ENCODE measurements around the gene RTN4RL1. TPM values are rescaled to one million over a fixed set of nuclear protein-coding genes. Genes with fewer than 3 reads are reported as not detected.

Gene RTN4RL1
- total and polyA plus RNA-seq, 9 donors = 0.30 to 4.1 (median 1.6) TPM; not detected in 1

DNA sequence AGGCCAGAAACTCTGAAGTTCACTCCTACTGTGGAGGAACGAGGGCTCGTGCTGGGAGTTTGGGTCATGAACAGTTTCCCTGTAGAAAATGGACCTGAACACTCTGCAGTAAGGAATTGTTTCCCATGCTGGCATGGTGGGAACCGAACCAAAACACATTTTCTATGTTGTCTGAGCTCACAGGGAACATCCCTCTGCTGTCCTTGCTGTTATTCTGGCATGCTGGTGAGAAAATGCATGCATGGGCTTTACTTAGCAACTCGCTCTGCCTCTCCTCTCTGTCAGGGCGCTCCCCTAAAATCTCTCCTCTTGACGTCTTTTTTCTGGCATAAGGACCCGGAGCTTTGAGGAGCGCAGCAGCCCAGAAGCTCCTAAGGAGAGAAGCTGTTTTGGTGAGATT, 5.4 kb downstream of the RTN4RL1 start:
- DNase-seq = no peak
- TF ChIP-seq POLR2A (IDR thresholded peaks at IDR 0.05) = no peak
- TF ChIP-seq, protein P1, sequence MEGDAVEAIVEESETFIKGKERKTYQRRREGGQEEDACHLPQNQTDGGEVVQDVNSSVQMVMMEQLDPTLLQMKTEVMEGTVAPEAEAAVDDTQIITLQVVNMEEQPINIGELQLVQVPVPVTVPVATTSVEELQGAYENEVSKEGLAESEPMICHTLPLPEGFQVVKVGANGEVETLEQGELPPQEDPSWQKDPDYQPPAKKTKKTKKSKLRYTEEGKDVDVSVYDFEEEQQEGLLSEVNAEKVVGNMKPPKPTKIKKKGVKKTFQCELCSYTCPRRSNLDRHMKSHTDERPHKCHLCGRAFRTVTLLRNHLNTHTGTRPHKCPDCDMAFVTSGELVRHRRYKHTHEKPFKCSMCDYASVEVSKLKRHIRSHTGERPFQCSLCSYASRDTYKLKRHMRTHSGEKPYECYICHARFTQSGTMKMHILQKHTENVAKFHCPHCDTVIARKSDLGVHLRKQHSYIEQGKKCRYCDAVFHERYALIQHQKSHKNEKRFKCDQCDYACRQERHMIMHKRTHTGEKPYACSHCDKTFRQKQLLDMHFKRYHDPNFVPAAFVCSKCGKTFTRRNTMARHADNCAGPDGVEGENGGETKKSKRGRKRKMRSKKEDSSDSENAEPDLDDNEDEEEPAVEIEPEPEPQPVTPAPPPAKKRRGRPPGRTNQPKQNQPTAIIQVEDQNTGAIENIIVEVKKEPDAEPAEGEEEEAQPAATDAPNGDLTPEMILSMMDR (IDR thresholded peaks at IDR 0.05) = no peak
- WGBS, 3 donors = 72 to 77% (median 75%) methylated on average over 8 of the region's 8 CpGs
- Histone ChIP-seq H3K27ac (no peak overlapping the region), H3K36me3 (no peaks in the 10 kb centered on the region), H3K4me3 (no peak overlapping the region), H3K4me1 (ENCODE audit: insufficient read depth) (peaks cover 1% of the 10 kb centered on the region), H3K27me3 (no peaks in the 10 kb centered on the region), H3K9me3 (no peaks in the 10 kb centered on the region)
- intact Hi-C loops (cut with DNase I) = loop anchor here in 1 of 4 donors (10.0 kb wide), 2 partner anchors 65 to 365 kb away; no protein-coding TSS in a partner anchor

DNA sequence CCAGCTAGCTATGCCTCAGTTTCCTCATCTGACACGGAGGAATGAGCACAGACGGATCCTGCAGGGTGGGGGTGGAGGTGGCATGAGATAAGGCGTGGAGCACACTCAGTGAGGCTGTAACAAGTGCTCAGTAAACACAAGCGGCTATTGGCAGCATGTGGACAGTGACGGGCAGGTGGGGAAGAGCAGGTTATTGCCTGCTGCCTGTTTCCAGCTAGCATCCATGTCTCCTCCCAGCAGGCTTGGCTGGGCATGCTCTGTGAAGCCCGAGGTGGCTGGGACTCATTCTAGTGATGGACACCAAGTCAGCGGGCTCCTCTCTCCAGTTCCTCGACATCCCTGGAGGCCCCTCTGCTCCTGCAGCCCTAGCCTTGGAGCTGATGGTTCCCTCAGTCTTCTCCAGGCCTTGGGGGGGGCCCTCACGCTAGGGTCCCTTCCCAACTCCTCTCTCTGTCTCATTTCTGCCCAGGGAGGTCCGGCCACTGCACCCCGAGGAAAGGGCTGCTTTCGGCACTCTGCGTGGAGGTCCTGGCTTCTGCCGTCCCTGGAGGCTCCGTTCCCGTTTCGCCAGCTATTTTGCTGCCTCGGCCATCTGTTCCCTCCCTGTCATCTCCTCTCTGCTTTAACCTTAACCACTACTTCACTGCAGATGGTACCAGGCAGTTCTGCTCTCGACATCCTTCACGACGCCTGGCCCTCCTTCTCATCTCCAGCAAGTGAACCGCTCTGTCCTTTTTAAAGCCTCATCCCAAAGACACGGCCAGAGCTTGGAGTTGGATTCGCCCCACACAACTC, 6.2 kb downstream of the RTN4RL1 start:
- no peaks in the 10 kb centered on the region for H3K27me3 ChIP-seq
- intact Hi-C loops (cut with DNase I) = loop anchor here in 1 of 4 donors (10.0 kb wide), 1 partner anchor 64 kb away; no protein-coding TSS in a partner anchor
- no peak overlapping the region for H3K4me3 ChIP-seq
- TF ChIP-seq, protein P1 (IDR thresholded peaks at IDR 0.05) = no peak
- no peak for TF ChIP-seq POLR2A (IDR thresholded peaks at IDR 0.05)
- TF ChIP-seq EP300 (IDR thresholded peaks at IDR 0.05) = no peak
- no peaks in the 10 kb centered on the region for H3K36me3 ChIP-seq
- H3K27ac ChIP-seq = no peak overlapping the region
- H3K9me3 ChIP-seq = no peaks in the 10 kb centered on the region
- peaks cover 1% of the 10 kb centered on the region for H3K4me1 ChIP-seq (ENCODE audit: insufficient read depth)
- 68 to 73% (median 71%) methylated on average over 24 of the region's 24 CpGs for WGBS, 3 donors
- no peak for DNase-seq

DNA sequence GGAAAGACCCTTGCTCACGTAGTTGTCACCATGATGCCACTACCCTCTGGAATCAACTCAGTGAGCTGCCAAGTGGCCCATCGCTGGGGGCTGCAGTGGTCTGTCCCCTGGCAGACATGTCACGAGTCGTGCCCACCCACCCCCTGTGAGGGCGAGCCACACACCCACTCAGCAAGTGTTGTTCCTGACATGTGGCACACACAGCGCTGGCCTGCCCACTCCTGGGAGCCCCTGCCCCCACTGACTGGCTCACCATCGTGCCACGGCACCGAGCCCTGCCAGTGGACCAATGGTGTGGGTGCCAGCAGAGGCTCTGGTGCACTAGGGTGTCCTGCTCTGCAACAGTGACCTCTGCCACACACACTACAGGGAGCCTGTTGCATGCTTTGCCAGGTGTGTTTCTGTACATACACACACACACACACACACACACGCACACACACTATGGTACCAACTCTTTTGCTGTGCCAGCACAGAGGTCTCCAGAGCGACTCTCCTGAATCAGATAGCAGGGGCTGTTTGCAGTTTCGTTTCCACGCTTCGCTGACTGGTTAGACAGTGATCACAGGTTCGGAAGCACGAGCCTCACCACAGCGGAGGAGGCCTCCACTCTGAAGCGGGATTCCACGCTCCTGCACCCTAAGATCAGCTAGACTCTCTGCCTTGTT, 7.7 kb downstream of the RTN4RL1 start:
- DNase-seq = no peak
- Histone ChIP-seq H3K36me3 (no peaks in the 10 kb centered on the region), H3K27me3 (no peaks in the 10 kb centered on the region), H3K9me3 (no peaks in the 10 kb centered on the region), H3K4me3 (no peak overlapping the region), H3K4me1 (ENCODE audit: insufficient read depth) (no peaks in the 10 kb centered on the region), H3K27ac (no peak overlapping the region)
- intact Hi-C loops (cut with DNase I) = loop anchor here in 1 of 4 donors (10.0 kb wide), 1 partner anchor 63 kb away; no protein-coding TSS in a partner anchor
- TF ChIP-seq, protein P1 (IDR thresholded peaks at IDR 0.05) = no peak
- WGBS, 3 donors = 80 to 84% (median 83%) methylated on average over 15 to 19 of the region's 19 CpGs

DNA sequence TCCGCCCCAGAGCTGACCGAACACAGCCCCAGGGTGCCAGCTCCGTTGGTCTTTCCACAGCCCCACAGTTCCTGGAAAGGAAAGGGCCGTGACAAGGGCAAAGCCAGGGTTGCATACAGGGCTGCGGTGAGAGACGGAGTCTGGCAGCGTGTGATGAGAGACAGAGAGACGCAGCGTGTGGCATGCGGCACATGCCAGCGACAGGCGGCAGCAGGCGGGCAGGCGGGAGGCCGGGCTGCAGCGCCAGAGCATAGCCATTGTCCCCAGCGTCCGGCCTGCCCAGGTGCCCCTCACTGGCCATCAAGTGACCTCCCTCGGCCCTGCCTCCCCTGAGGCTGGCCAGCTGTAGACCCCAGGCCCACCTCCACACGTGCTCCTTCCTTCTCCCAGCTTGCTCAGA, 8.6 kb downstream of the RTN4RL1 start:
- H3K36me3 ChIP-seq = no peaks in the 10 kb centered on the region
- H3K4me1 ChIP-seq (ENCODE audit: insufficient read depth) = peaks cover 2% of the 10 kb centered on the region
- no peaks in the 10 kb centered on the region for H3K9me3 ChIP-seq
- no peak for DNase-seq
- intact Hi-C loops (cut with DNase I) = loop anchor here in 1 of 4 donors (10.0 kb wide), 1 partner anchor 62 kb away; no protein-coding TSS in a partner anchor
- H3K27ac ChIP-seq = no peak overlapping the region
- H3K4me3 ChIP-seq = no peak overlapping the region
- no peaks in the 10 kb centered on the region for H3K27me3 ChIP-seq
- no peak for TF ChIP-seq EP300 (IDR thresholded peaks at IDR 0.05)
- no peak for TF ChIP-seq POLR2A (IDR thresholded peaks at IDR 0.05)
- TF ChIP-seq, protein P1 (IDR thresholded peaks at IDR 0.05) = no peak
- whole genome bisulfite sequencing, 3 donors = 88 to 92% (median 89%) methylated on average over 20 of the region's 20 CpGs
